GM18517 (cell line): ENCODE measurements around the gene ESPN.
"Not testable (repeated sequence)": the region's sequence is repeated elsewhere in the genome, so short reads cannot be mapped to it uniquely, and the experiment has no call there.

Experiments used
- ATAC-seq: cut with Tn5 transposase; IDR thresholded peaks from one replicate; pipeline ENCODE4 v1.9.1; 2021; ENCODE audit warnings: mild to moderate bottlenecking, moderate library complexity; ENCODE audit not compliant: unreplicated experiment

The ESPN gene

GRCh38 chr1:6424619-6425593 lies at the start of gene ESPN:
ESPN (plus strand) TSS chr1:6424776; CDS start chr1:6424956, 180 bp downstream.
- ATAC-seq: no peak

GRCh38 chr1:6378096-6378746 lies 46.4 kb upstream of the ESPN start:
- no peak for ATAC-seq

GRCh38 chr1:6380037-6380436 lies 44.5 kb upstream of the ESPN start:
- no peak for ATAC-seq

- ATAC-seq: no peak
Observed at GRCh38 chr1:6384135-6384534, 40.4 kb upstream of the ESPN start.

- no peak for ATAC-seq
Observed at GRCh38 chr1:6384962-6385361, 39.6 kb upstream of the ESPN start.

GRCh38 chr1:6385488-6386191 lies 38.9 kb upstream of the ESPN start:
- no peak for ATAC-seq

GRCh38 chr1:6386371-6386949 lies 38.1 kb upstream of the ESPN start:
- ATAC-seq: no peak

GRCh38 chr1:6389971-6390370 lies 34.6 kb upstream of the ESPN start:
- no peak for ATAC-seq

GRCh38 chr1:6391951-6392808 lies 32.4 kb upstream of the ESPN start:
- ATAC-seq: no peak

GRCh38 chr1:6392809-6393399 lies 31.7 kb upstream of the ESPN start:
- ATAC-seq: peak; percentile 57

GRCh38 chr1:6393400-6394187 lies 31.0 kb upstream of the ESPN start, which contains the start of gene ACOT7:
ACOT7 (minus strand) TSS chr1:6393767; CDS start chr1:6393399, 368 bp downstream.
- peak; percentile 80 for ATAC-seq

- not testable (repeated sequence) for ATAC-seq
Observed at GRCh38 chr1:6395130-6395529, 29.4 kb upstream of the ESPN start.

- ATAC-seq: not testable (repeated sequence)
Observed at GRCh38 chr1:6395781-6396244, 28.8 kb upstream of the ESPN start.

GRCh38 chr1:6396998-6397397 lies 27.6 kb upstream of the ESPN start:
- no peak for ATAC-seq

- no peak for ATAC-seq
Observed at GRCh38 chr1:6397844-6398441, 26.6 kb upstream of the ESPN start.

- no peak for ATAC-seq
Observed at GRCh38 chr1:6399294-6399693, 25.3 kb upstream of the ESPN start.

- ATAC-seq: no peak
Observed at GRCh38 chr1:6401673-6402072, 22.9 kb upstream of the ESPN start.

GRCh38 chr1:6408023-6408422 lies 16.6 kb upstream of the ESPN start:
- ATAC-seq: no peak
